NCI-H524 treated with DMSO at 0.1 percent for 48 hours (cell line): Measurements from ENCODE around the gene ARID3B.
"Not testable (repeated sequence)": the region's sequence is repeated elsewhere in the genome, so short reads cannot be mapped to it uniquely, and the experiment has no call there.

ENCODE experiments used
- DNase-seq: peaks from one replicate; lab custom pipeline; 2025; lab: John Stamatoyannopoulos, UW

Gene ARID3B

DNA sequence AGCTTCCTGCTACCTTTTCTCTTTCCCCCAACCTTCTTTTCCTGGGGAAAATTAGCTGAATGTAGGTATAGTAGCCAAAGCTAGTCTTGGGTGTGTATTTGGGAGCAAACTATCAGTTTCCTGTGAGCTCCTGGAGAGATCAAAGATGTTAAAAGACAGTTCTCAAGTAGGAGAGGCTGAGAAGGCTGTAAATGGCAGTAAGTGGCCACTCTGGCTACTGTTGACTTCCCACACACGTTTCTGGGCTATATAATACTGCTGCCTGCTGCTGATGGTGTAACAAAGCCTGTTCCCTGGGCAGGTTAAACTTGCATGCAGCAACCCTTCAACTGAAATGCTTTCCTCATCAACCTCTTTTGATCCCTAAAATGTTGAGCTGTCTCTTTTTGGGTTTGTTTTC, 27.6 kb downstream of the ARID3B start:
- DNase-seq: no peak

GRCh38 chr15:74569731-74570070, 28.7 kb downstream of the ARID3B start:
- no peak for DNase-seq

DNA sequence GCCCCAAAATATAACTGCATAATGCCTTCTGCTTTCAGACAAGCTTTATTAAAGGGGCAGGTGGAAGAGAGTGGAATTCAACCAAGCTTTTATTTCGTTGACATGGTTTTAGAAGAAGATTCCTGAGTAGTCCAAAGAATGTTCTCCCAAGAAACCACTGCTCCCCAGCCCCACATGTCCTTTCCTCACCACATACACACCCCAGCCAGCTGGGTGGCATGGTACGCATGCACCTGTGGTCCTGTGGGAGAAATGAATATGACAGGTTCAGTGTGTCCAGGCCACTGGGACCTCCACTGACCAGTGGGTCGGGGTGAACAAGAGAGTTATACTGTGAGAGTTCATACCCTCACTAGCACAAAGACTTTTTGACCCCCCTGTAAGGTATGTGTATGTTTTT, 30.2 kb downstream of the ARID3B start:
- DNase-seq: no peak

DNA sequence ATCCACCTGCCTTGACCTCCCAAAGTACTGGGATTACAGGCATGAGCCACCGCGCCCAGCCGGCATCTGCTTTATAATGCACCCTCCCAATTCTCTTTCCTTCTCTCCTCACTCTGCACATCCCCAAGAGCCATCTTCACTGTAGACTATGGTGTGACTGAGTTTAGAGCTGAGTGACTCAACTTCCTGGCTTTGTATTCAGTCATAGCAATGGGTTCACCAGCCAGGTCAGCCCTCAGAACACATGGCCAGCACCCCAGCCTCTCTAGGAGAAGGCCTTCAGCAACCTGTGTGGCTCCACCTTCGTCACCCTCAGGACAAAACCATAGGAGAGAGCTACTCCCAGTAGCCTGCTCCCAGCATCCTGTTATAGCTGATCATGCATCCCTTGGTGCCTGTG, 33.0 kb downstream of the ARID3B start:
- no peak for DNase-seq

GRCh38 chr15:74578496-74578994, 37.5 kb downstream of the ARID3B start:
- no peak for DNase-seq

DNA sequence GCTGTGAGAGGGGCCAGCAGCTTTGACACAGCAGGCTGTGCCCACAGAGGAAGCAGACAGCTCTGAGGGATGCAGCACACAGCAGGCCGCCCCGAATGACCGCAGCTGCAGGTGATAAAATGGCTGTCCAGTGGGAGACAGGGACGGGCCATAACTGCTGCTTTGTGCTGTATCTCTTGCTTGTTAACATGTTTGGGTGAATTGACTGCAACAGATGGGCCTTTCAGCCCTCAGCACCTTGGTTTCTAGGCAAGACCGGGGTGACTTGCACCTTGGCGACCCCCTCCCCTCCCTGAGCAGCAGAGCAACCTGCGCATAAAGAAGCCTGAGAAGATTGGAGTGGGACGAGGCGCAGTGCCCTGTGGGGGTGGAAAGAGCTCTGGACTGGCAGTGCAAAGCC, 38.0 kb downstream of the ARID3B start:
- DNase-seq: no peak

GRCh38 chr15:74580538-74581350, 39.7 kb downstream of the ARID3B start:
- peak; percentile 39 for DNase-seq

- DNase-seq: no peak
These were observed 43.2 kb downstream of the ARID3B start for GRCh38 chr15:74584204-74584603.

DNA sequence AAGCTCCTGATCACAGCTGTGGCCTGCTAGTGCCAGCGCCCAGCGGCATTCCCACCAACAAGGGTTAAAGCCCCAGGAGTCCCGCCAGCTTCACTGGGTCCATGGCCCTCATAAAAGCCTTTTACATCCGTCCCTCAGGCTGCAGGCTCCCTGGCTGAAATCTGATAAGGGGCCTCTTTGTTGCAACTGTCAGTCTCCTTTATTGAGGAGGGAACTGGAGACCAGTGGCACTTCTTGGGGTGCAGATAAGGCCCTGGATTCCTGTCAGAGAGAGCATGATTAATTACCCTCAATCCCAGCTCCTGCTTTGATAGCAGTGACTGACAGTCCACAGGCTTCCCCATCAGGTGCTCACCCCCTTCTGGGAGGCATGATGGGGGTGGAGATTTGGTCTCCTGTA, 43.8 kb downstream of the ARID3B start:
- DNase-seq: no peak

DNA sequence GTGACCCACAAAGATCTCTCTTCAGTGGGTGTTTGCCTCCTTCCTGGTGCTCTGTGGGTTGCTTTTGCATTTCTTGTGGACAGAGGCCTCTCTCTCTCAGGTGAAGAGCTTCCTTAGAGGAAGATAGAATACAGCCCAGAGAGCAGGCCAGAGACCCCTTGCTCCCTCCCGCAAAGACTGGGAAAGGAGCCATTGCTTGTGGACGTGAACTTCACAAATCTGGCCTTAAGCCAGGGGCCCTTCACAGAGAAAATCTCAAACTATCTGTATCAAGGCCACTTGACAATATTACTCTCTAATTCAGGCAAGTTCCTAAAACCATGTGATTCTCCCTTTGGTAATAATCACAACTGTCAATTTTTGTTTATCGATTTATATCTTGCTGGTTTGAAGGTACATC, 44.2 kb downstream of the ARID3B start:
- no peak for DNase-seq

DNA sequence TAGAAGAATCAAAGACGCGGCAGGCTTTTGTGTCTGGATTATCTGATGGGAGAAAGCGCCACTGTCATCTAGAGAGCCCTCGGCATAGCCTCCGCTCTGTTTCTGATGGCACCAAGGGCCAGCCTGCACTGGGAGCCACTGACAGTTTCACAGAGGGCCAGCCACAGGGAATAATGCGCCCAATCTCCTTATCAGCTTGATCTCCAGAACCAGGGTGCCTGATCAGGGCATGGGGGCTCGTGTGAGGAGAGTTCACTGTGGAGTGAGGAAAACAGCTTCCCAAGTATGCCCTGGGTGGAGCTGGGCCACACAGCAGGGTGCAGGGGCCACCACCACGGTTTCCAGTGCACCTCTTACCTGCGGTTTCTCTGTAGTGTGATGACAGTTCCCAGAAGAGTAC, 44.8 kb downstream of the ARID3B start:
- no peak for DNase-seq

DNA sequence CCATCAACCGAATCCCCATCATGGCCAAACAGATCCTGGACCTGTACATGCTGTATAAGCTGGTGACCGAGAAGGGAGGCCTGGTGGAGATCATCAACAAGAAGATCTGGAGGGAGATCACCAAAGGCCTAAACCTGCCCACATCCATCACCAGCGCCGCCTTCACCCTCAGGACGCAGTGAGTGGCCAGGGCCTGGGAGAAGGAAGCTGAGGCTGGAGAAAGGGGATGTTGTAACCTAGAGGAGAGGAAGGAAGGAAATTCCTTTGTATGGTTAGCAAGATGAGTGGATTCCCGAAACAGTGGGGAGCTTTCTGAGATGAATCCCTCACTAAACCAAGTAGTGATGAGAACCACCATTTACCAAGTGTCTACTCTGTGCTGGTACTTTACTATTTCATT, 48.8 kb downstream of the ARID3B start:
- DNase-seq: no peak

DNA sequence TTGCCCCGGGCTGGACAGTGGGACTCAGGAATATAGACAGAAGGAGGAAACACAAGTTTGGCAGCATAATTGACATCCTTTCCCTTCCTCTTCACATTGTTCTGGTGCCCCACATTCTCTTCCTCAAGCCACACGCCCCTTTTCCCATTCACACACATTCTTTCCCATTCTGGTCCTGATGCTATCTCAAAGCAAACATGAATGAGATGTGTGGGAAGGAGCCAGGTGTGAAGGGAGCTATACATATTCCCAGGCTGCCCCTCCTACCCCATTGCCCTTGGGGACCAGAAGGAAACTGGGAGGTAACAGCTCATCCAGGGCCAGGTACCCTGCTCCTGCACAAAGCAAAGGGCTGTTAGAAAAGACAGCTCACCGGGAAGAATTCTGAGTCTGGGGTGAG, 51.2 kb downstream of the ARID3B start:
- no peak for DNase-seq

DNA sequence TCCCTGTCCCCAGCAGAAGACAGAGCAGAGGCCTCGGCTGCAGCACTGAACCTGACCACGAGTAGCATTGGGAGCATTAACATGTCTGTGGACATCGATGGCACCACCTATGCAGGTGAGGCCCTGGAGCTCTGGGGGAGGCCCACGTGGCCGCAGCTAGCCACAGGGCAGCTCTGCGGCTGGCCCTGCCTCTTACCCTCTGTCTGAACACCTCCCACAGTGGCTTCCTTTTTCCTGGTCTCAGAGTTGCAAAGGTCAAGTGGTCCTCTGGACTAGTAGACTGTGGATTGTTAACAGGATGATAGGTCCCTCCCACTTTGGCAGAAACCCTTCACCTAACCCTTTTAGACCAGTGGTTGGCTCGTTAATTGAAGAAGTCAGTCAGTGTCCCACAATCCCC, 52.1 kb downstream of the ARID3B start:
- no peak for DNase-seq

DNA sequence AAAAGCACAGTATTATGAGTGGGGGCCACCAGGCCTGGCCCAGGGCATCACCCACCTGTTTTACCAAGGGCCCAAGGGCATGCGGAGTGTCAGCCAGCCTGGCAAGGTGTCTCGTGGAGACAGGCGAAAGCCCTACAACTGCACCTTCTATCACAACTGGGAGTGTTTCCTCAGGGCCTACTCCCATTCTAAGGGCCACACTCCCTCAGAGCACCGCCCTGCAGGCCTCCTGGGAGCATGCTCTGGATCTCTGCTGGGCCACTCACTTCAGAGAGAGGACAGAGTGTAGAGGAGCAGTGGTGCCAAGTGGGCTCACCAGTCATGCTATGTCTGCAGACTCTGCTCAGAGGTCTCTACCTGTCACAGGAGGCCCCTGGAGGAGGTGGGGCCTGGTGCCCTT, 53.4 kb downstream of the ARID3B start:
- DNase-seq: no peak

GRCh38 chr15:74595271-74595670, 54.3 kb downstream of the ARID3B start:
- no peak for DNase-seq

DNA sequence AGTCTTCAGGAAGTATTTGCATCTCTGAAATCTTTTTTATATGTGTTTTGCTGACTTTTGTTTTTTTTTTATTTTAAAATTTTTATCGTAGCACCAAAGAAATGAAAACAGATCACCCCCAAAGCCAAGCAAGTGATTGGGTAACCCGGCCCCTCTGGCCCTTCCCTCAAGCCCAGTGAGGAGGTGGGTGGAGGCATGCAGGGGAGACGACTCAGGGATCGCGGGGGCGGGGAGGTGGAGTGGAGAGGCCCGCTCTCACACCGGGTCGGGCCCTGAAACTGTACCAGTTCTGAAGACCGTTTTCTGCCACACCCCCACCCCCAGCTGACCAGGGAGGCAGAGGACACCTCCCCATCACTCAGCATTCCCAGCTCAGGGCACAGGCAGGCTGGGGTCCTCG, 55.7 kb downstream of the ARID3B start:
- DNase-seq: not testable (repeated sequence)

DNA sequence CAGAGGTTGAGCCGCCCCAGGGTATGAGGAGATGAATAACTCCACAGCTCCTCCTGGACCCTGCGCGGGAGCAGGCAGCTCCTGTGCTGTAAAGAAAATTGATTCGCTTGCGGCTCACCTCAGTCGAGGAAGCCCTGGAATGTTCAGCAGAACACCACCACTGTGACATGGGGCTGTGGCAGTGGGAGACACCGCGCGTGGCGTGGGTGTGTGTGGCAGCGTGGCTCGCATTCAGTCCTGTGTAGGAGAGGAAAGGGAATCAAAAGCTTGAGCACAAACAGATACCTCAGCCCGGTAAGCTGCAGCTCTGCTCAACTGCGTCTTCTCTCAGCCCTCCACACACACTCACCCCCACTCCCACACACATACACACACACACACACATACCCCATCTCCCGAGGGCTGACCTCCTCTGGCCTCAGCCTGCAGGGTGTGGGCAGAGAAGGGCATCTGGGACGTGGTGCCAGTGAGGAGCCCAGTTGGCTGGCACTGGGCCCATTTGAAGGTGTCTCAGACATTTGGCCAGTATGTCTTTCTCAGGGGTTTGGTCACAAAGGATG, 56.2 kb downstream of the ARID3B start:
- DNase-seq: not testable (repeated sequence)

DNA sequence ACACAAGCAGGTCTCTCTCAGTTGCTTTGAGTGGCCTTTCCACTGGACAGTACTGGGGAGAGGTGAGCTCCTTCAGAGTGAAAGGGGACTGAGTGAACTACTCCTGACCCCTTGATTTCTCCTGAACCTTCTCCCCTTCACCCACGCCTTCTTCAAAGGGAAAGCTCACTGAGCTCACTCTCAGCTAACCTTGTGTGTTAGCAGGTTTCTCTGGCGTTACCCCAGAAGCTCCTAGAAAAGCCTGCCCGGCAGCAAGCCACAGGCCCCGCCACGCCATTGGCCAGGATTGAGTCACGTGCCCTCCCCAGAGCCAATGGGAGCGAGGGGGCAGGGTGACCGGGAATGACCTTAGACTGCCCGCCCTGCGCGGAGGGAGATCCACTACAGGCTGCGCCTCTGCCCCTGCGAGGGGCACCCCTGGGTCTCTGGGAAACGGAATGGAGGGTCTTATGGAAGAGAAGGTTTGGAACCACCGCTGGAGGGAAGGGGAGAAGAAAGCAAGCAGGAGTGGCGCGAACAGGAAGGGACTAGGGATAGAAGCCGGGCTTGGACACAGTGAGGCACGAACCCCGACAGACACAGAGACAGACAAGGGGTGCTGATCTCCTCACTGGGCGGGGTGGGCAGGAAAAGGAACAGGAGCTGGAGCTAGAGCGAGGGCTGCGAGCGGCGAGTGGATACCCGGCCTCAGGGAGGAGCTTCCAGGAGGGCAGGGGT, 57.3 kb downstream of the ARID3B start:
- no peak for DNase-seq

DNA sequence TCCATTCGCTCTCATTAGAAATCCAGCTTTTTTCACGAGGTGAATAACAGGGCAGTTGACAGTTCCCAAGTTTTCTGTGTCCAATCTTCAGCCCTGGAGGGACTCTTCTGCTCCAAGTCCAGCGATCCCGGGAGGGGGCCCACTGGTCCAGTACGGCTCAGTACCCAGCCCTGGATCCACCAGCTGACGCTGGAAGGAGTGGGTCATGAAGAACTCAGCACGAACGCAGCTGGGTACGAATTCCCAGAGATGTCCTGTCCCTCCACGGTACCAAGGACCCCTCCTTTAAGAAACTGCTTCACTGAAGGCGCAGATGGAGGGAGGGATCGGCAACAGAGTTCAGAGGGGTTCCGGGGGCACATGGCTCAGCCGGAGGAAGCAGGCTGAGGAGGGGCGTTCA, 58.1 kb downstream of the ARID3B start:
- no peak for DNase-seq

- DNase-seq: no peak
These were observed 62.2 kb downstream of the ARID3B start for GRCh38 chr15:74603026-74603788.
